SIG-M5 treated with dmso at 0.1 percent for 504 hours (cell line): ENCODE results near the gene RACK1.

ENCODE experiments used
- DNase-seq: peaks from one replicate; lab custom pipeline; 2025; ENCODE audit not compliant: unreplicated experiment; lab: John Stamatoyannopoulos, UW

The RACK1 gene

DNA sequence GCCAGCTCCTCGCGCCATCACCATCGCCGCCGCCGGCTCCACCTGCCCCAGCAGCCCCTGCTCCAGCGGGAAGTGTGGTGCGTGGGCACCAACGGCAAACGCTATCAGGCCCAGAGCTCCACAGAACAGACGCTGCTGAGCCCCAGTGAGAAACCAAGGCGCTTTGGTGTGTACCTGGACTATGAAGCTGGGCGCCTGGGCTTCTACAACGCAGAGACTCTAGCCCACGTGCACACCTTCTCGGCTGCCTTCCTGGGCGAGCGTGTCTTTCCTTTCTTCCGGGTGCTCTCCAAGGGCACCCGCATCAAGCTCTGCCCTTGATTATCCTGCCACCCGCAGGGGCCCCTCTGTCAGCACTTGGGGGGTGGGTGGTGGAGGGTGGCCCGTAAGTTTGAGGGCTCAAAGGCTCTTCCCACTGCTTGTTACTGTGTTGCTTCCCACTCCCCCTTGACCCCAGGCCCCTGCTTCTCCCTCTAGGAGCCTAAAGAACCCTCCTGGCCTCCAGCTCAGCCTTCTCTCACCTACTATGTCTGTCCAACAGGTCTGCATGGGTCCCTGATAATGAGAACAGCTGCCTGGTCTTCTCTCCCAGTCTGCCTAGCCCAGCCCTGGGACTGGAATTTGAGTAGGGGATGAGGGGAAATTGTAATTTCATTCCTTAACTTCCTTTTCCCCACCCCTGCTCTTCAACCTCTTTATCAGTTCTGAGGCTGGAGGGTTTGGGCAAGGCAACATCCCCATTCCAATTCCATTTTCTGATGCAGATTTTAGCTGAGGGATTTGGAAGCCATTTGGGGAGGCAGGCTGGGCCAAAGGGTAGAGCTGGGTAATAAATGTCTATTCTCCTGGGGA, 9.0 kb downstream of the RACK1 start:
- DNase-seq = no peak

DNA sequence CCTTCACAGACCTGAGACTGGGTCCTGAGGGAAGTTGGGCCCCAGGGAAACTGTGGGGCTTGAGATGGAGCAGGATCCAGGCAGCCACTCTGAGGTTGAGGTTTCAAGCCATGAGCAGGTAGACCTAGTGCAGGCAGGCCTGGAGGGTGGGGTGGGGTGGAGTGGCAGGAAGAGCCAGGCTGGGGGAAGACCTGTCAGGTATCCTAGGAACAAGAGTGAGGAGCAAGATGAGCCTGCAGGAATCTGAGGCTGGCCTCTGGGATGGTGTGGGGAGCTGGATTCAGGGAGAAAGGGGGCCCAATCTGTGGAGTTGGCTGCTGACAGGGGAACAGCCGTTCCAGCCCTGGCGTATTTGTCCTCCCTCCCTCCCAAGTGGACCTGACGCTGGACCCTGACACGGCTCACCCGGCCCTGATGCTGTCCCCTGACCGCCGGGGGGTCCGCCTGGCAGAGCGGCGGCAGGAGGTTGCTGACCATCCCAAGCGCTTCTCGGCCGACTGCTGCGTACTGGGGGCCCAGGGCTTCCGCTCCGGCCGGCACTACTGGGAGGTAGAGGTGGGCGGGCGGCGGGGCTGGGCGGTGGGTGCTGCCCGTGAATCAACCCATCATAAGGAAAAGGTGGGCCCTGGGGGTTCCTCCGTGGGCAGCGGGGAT, 9.8 kb downstream of the RACK1 start:
- DNase-seq = no peak

DNA sequence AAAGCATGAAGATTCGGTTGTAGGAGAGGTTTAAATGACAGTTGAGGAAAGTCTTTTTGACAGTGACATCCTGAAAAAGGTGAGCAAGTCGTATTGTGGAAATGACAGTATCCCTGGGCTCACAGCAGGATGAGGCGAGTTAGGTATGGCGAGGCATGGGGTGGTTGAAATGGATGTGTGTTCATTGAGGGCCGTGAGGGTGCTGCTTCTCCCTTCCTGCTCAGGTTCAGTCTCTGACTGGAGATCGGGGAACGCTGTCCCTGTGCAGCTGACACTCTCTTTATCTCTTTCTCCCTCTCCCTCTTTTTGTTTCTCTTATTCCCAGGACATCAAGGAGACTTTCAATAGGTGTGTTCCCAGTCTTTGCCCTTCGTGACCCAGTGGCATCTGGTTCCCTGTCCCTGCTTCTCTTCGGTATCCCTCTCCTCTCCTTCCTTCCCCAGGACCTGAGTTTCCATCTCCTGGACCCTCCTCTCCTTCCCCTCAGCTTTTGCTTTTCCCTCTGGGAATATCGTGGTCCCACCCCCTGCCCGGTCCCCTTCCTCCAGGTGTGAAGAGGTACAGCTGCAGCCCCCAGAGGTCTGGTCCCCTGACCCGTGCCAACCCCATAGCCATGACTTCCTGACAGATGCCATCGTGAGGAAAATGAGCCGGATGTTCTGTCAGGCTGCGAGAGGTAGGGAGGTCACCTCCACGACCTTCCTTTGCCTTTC, 10.5 kb downstream of the RACK1 start:
- no peak for DNase-seq

GRCh38 chr5:181232593-181232992, 11.1 kb downstream of the RACK1 start:
- no peak for DNase-seq

DNA sequence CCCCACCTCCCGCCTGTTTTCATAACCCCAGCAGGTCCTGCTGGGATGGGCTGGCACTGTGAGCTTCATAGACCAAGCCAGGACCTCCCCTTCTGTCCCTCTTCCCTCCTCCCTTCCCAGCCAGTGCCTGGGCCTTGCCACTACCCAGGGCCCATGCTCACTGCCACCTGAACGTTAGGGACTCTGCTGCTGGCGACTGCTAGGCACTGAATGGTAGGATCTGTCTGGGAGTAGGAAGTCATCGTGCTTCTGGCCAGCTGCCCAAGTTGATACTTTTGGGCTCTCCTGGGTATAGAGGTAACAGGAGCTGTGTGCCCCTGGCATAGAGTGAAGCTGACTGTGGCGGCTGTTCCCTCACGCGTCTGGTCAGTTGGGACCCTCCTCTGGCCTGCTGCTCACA, 12.3 kb downstream of the RACK1 start:
- DNase-seq = no peak

GRCh38 chr5:181230551-181230950, 13.2 kb downstream of the RACK1 start:
- DNase-seq = no peak

GRCh38 chr5:181229996-181230395, 13.7 kb downstream of the RACK1 start:
- no peak for DNase-seq

DNA sequence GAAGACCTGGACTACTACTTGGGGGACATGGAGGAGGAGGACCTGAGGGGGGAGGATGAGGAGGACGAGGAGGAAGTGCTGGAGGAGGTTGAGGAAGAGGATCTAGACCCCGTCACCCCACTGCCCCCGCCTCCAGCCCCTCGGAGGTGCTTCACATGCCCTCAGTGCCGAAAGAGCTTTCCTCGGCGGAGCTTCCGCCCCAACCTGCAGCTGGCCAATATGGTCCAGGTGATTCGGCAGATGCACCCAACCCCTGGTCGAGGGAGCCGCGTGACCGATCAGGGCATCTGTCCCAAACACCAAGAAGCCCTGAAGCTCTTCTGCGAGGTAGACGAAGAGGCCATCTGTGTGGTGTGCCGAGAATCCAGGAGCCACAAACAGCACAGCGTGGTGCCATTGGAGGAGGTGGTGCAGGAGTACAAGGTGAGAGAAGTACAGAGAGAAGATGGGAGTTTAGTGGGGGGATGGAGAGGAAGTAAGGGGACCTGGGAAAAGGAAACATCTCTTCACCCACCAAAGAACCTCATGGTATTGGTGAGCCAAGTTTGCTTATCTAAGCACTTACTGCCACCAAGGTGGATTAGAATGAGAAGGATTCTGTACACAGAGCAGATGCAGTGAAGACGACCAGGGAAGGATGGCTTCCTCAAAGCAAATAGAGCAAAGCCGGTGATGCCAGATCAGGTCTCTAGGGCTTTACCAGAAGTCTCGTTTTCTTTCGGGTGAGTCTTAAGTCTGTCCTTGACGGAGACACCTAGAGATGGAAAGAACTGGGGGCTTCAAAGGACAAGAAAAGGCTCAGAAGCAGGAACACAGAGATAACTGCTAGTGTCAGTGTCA, 19.1 kb downstream of the RACK1 start:
- no peak for DNase-seq

DNA sequence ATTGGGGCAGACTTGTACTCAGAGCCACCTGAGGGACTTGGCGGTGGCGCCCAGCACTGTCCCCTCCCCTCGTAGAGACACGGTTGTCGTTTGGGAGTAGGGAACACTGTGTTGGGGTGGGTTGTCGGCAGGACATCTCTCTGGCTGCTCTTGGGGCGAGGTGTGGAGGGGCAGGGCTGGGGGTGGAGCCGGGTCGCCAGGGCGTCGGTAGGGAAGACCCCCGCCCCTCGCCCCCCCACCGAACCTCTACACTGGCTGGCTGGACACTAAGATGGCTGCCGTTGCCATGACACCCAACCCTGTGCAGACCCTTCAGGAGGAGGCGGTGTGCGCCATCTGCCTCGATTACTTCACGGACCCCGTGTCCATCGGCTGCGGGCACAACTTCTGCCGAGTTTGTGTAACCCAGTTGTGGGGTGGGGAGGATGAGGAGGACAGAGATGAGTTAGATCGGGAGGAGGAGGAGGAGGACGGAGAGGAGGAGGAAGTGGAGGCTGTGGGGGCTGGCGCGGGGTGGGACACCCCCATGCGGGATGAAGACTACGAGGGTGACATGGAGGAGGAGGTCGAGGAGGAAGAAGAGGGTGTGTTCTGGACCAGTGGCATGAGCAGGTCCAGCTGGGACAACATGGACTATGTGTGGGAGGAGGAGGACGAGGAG, 19.8 kb downstream of the RACK1 start:
- no peak for DNase-seq

DNA sequence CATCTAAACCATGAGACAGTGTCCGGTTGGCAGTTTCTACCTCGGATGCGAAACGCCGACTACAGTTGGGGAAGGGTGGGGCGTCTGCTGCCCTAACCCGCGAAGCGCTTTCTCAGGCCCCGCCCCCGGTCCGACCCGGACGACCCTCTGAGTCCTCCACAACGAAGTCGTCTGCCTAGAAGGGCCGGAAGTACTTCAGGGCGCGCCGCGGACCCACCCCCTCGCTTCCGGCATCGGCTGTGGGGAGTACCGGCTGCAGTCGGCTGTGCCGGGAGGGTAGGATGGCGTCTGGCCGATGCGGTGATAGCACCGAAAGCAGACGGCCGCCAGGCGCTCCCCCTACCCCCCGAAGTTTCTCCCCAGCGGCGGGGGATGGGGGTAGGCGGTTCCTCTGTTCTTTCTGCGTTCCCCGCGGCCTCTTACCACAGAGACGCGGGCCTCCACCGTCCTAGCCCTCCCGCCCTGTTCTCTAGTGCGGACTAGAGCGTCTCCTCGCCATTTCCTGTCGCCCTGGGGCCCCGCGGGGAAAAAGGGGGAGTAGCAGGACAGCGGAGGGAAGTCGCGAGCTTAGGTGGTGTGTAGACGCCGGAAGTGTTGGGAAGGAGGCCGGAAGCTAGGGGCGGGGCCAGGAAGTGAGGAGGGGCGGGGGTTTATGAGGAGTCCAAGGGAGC, 20.5 kb downstream of the RACK1 start, which contains the start of gene TRIM41:
TSS of gene TRIM41 (plus strand) at position 224 of the 671 bp plus-strand sequence. CDS start 719 bp downstream, outside the sequence.
- DNase-seq = no peak

DNA sequence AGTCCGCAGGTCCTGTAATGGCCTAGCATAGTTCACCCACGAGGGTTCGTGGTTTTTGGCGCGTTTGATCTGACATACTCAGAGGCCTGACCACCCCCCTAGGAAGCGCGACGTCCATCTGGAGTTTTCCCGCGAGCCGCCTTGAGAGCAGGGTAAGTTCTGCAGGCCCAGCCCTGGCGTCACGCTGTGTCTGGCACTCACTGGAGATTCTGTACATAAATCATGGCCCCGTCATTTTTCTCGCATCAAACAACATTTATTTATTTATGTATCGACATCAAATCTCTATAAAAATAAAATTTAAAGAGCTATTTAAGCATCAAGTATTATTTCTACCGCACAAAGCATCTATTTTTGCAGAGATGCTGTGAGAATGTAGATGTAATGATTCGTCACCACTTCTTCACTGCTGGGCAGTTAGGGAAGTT, 21.1 kb downstream of the RACK1 start:
- no peak for DNase-seq

DNA sequence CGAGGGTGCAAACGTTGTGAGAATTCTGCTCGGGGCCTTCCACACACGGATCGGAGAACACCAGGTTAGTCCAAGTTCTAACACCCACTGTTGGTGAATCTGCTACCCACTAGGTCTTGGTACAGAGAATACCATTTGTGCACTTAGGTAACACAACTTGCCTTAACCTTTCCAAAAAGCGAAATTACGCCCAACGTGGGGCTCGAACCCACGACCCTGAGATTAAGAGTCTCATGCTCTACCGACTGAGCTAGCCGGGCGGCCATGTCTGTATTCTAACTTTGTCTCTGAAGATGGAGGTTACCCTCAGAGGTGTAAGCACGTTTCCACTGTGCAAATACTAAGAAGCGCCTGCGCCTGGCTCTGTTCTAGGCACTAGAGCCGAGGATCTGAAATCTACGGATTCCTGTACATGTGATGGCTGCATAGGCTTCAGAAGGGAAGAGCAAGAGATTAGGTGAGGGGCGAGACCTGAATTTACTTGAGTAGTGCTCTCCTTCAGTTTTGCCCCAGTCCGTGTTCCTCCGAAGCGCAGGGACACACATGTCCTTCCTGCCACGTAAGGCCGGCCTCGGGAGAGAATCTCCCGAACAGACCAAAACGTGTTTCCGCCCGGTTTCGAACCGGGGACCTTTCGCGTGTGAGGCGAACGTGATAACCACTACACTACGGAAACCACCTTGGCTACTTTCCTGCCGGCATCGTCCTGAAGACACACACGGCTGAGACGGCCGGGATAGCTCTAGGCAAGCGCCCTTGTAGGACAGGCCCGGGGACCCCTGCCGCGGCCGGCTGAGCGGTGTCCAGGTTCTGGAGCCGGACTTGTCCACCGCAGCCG, 21.7 kb downstream of the RACK1 start:
- DNase-seq = no peak

DNA sequence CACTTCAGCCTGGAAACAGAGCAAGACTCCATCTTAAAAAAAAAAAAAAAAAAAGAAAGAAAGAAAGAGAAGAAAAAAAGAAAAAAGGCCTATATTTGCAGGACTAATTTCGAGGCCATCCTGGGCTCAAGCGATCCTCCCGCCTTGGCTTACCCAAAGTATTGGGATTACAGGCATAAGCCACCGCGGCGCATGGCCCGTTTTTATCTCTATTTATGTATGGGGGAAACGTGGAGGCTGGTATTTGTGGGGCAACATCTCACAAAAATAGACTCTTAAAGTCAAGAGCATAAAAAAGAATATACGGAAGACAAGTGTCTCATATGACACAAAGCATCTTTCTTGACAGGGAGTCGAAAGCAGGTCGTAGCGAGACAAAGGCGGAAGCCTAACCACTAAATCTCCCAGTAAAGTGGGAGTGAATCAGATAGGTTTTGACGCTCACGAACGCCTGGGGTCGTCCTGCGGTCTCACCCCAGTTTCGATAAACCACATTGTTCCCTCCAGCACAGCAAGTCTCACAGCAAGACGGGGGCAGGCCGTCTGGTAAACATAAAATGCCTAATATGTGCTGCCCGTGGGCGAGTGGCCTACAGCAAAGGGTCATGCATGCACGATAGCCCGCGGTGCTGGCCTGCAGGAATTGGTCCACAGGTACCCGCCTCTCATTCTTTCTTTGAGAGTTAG, 22.5 kb downstream of the RACK1 start:
- DNase-seq = no peak

DNA sequence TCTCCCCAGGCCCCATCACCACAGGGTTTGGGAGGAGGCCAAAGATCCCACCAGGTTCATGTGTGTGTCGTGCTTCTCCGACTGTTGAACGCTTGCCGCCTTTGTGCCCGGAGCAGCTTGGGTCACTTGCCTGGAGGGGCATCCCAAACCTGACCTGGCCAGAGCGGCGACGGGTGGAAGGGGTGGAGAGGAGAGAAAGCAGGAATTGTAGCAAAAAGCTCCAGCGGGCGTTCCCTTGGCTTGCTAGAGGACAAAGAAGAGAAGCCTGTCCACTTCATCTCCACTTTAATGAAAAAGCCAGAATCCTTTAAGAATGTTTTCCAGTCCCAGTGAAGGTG, 23.6 kb downstream of the RACK1 start:
- DNase-seq = no peak

- no peak for DNase-seq
These were observed 24.2 kb downstream of the RACK1 start for GRCh38 chr5:181219262-181220177.

GRCh38 chr5:181218795-181219124, 24.9 kb downstream of the RACK1 start:
- no peak for DNase-seq

- DNase-seq = no peak
These were observed 26.0 kb downstream of the RACK1 start for GRCh38 chr5:181217803-181218062.
